NCI-H1930 (cell line): Measurements from ENCODE around the gene LEO1.

ENCODE experiments used
- DNase-seq, 2 experiments: peaks; one replicate each; lab custom pipeline; 2025; lab: John Stamatoyannopoulos, UW

The LEO1 gene

GRCh38 chr15:51931016-51931415 lies 40.6 kb downstream of the LEO1 start:
- DNase-seq = no peak

GRCh38 chr15:51926809-51927208 lies 44.8 kb downstream of the LEO1 start:
- no peak for DNase-seq

GRCh38 chr15:51924156-51925068 lies 47.2 kb downstream of the LEO1 start:
- DNase-seq = no peak

- DNase-seq = no peak
These were observed 54.1 kb downstream of the LEO1 start for GRCh38 chr15:51917493-51917892.

- DNase-seq = no peak
These were observed 59.0 kb downstream of the LEO1 start for GRCh38 chr15:51912528-51912927.

GRCh38 chr15:51909584-51909983 lies 62.0 kb downstream of the LEO1 start:
- DNase-seq = no peak

GRCh38 chr15:51908316-51908715 lies 63.3 kb downstream of the LEO1 start:
- no peak for DNase-seq

GRCh38 chr15:51907136-51907862 lies 64.3 kb downstream of the LEO1 start:
- DNase-seq = no peak

- DNase-seq = no peak
These were observed 66.6 kb downstream of the LEO1 start for GRCh38 chr15:51904931-51905330.

- DNase-seq = no peak
These were observed 67.2 kb downstream of the LEO1 start for GRCh38 chr15:51904421-51904820.

- DNase-seq = no peak
These were observed 82.1 kb downstream of the LEO1 start for GRCh38 chr15:51889486-51889885.

GRCh38 chr15:51888593-51889195 lies 82.9 kb downstream of the LEO1 start:
- DNase-seq = no peak
